PFSK-1 (cell line): ENCODE measurements around the gene RIPK4.

Experiments
- FOXP2 ChIP-seq: optimal IDR thresholded peaks from 2 replicates; pipeline ENCODE3; 2011; ENCODE audit warnings: borderline replicate concordance, control low read depth, inconsistent platforms; ENCODE audit not compliant: insufficient read depth; ENCODE audit errors: extremely low read length, extremely low read depth
- POLR2AphosphoS5 ChIP-seq: IDR thresholded peaks from 2 replicates; pipeline ENCODE4 v1.6.1; 2012; ENCODE audit warnings: low read depth, mild to moderate bottlenecking, control low read depth, low read length, moderate library complexity
- REST ChIP-seq, 2 experiments: IDR thresholded peaks; 2 replicates each; pipeline versions ENCODE4 v1.6.1 to v1.8.0; 2011 to 2012; ENCODE audit warnings: low read depth in 2 of 2, low read length in 2 of 2, control low read depth in 1 of 2, inconsistent platforms in 1 of 2, mild to moderate bottlenecking in 1 of 2, moderate library complexity in 1 of 2; ENCODE audit not compliant: insufficient read depth in 1 of 2
- SIN3A ChIP-seq: IDR thresholded peaks from 2 replicates; pipeline ENCODE4 v1.6.1; 2012; ENCODE audit warnings: mild to moderate bottlenecking, low read length, moderate library complexity, borderline replicate concordance; ENCODE audit not compliant: insufficient read depth
- TAF1 ChIP-seq: IDR thresholded peaks from 2 replicates; pipeline ENCODE4 v1.6.1; 2012; ENCODE audit warnings: low read length, control low read depth, borderline replicate concordance; ENCODE audit not compliant: insufficient read depth

- TF ChIP-seq POLR2AphosphoS5 (no peak), TAF1 (no peak), SIN3A (no peak), REST (IDR thresholded peaks at IDR 0.05; ENCODE audit: insufficient read depth in 1 of 2, low read depth in 2 of 2, low read length in 2 of 2) (no peak), FOXP2 (no peak)
These were observed 14.2 kb upstream of the RIPK4 start for GRCh38 chr21:41781050-41781410.
